ENCODE measurements around the gene TMEM80.
A peak's percentile ranks its signal among the peaks of the same experiment; 100 is the strongest.
"Not testable (repeated sequence)": the region's sequence is repeated elsewhere in the genome, so short reads cannot be mapped to it uniquely, and the experiment has no call there.

The TMEM80 gene

GRCh38 chr11:723120-723883 is 27.7 kb downstream of the TMEM80 start:
- DNase-seq, result peak; percentile 66

DNA sequence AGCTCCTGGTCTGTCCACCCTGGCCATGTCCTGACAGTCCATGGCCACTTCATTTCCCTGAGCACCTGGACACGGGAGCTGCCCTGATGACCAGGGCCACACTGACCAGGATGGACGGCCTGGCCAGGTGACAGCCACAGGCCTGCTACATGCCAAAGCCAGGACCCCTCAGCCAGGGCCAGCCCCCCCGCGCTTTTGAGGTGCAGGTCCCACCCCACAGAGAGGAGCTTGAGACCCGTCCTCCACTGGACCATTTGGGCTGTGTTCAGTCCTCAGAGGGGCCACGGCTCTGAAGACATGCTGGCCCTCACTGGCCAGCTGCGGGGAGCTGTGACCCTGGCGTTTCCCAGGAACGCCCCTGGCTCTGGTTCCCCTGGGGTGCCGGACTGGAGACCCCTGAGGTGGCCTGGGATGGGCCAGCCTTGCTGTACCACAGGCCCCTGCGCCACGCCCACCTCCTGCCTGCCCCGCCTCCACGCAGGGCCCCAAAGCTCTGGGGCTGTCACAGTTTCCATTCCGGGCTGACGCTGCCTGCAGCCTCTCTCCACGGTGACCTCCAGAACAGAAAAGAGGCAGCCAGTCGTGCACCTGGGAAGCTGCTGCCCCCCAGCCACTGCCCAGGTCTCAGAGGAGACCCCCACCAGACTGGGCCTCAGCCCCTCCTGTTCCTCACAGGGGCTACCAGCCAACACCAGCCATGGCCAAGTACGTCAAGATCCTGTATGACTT is 28.6 kb downstream of the TMEM80 start:
- no peak for DNase-seq

GRCh38 chr11:724778-725386 is 29.3 kb downstream of the TMEM80 start:
- no peak for DNase-seq

DNA sequence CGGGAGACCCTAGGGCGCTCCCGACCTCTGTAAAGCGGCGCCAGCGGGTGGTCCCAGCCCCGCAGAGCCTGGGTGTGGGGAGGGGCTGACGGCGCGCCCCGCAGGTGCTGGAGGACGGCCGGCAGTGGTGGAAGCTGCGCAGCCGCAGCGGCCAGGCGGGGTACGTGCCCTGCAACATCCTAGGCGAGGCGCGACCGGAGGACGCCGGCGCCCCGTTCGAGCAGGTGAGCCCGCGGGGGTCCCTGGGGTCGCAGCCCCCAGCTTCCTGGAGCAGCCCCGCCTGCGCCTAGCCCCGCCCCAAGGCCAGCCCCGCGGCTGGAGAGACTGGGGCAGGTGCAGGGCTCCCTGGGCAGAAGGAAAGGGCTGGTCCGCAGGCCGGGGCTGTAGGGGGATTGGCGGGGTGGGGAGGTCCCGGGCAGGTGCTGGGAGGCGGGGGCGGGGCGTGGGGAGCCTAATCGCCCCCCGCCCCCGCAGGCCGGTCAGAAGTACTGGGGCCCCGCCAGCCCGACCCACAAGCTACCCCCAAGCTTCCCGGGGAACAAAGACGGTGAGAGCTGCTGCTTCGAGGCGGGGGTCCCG is 30.1 kb downstream of the TMEM80 start:
- no peak for DNase-seq

GRCh38 chr11:726278-727220 is 30.9 kb downstream of the TMEM80 start:
- DNase-seq, result peak; percentile 46

GRCh38 chr11:727281-727701 is 31.7 kb downstream of the TMEM80 start:
- DNase-seq, result no peak

DNA sequence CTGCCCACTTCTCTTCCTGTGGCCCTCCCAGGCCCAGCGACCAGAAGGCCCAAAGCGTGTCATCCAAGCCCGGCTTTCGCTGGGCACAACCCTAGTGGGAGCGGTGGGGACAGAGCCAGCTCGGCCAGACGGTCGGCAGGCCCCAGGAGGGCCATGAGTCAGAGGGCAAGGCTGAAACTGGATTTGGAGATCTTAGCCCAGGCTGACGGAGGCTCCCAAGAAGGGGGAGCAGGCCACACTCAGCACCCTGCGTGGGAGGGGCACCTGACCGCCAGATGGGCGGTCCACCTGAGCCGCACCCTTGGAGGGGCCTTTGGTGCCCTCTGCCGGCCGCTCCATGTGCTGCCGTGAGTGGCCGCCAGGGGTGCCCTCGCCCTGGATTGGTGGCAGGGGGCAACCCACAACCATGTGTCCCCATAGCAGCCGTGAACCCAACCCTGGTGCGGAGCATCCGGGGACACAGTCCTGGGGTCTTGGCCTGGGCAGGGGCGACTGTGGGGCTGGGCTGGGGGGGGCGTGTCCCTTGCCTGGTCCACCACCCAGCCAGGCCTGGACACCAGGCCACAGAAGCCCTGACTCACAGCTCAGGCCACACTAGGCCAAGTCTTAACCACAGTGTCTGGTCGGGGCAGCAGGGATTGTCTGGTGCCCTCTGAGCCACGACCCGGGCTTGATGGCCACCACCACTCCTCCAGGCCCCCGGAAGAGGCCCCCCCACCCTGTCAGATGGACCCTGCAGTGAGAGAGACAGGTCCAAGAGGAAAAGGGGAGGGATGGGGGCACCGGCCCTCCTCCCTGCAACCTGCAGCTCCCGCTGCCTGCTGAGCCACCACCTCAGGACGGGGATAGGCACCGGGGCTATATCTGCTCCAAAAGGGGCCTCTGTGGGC is 32.5 kb downstream of the TMEM80 start:
- DNase-seq, result peak; percentile 76

GRCh38 chr11:728901-729491 is 33.4 kb downstream of the TMEM80 start:
- no peak for DNase-seq

- no peak for DNase-seq
These were observed 34.0 kb downstream of the TMEM80 start for GRCh38 chr11:729492-730074.

DNA sequence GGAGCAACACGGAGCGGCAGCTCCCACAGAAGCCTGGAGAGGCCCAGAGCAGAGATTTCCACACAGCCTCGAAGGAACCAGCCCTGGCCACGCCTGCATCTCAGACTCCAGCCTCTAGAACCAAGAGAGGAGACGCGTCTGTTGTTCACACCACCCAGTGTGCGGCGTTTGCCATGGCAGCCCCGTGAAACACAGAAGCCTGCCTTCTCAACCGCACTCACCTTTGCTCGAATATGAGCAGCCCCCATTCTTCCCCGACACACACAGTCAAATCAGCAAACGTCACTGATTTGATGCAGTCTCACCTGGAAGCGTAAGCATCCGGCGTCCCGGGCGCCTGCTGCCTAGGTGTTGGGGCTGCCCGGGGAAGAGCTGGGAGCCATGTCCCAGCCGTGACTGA is 37.5 kb downstream of the TMEM80 start:
- no peak for DNase-seq

DNA sequence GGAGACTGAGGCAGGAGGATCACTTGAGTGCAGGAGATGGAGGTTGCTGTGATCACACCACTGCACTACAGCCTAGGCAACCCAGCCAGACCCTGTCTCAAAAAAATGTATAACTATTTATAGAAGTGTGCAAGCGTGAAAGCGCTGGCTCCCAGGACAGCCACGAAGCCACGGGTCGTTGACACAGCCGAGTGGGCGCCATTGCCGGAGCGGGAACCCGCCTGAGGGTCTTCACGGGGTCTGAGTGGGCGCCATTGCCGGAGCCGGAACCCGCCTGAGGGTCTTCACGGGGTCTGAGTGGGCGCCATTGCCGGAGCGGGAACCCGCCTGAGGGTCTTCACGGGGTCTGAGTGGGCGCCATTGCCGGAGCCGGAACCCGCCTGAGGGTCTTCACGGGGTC is 38.9 kb downstream of the TMEM80 start:
- DNase-seq, result not testable (repeated sequence)

- DNase-seq, result no peak
These were observed 41.8 kb downstream of the TMEM80 start for GRCh38 chr11:737366-737765.

- not testable (repeated sequence) for DNase-seq
These were observed 42.3 kb downstream of the TMEM80 start for GRCh38 chr11:737899-738298.

- no peak for DNase-seq
These were observed 46.5 kb downstream of the TMEM80 start for GRCh38 chr11:742156-742546.

DNA sequence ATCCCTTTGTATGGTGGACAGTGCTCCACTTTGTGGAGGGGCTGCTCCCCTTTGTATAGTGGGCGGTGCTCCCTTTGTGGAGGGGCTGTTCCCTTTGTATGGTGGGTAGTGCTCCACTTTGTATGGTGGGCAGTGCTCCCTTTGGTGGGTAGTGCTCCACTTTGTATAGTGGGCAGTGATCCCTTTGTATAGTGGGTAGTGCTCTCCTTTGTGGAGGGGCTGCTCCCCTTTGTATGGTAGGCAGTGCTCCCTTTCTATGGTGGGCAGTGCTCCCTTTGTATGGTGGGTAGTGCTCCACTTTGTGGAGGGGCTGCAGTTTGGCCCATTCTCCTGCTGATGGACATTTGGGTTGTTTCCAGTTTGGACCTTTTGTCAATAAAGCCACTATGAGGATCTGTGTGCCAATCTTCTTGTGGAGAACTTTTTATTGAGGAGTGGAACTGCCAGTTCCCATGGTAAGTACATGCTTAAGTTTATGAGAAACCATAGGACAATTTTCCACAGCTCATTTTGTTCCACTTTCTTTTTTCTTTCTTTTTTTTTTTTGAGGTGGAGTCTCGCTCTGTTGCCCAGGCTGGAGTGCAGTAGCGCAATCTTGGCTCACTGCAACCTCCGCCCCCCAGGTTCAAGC is 47.1 kb downstream of the TMEM80 start:
- no peak for DNase-seq

- no peak for DNase-seq
These were observed 49.8 kb downstream of the TMEM80 start for GRCh38 chr11:745428-745827.

GRCh38 chr11:746289-747157 is 50.9 kb downstream of the TMEM80 start:
- peak; percentile 24 for DNase-seq

GRCh38 chr11:747158-748006 is 51.8 kb downstream of the TMEM80 start, which contains the start of gene TALDO1:
Gene TALDO1 (plus strand): TSS chr11:747464. CDS start chr11:747482, 18 bp downstream.
- DNase-seq, result peak; percentile 96
